ENCODE measurements around the gene PREX1. TPM values are rescaled to one million over a fixed set of nuclear protein-coding genes. Genes with fewer than 3 reads are reported as not detected.
"Not testable (repeated sequence)": the region's sequence is repeated elsewhere in the genome, so short reads cannot be mapped to it uniquely, and the experiment has no call there.

PREX1 gene
- total RNA-seq, 1 experiment from 2014 or later = 0.10 TPM

- DNase-seq (ENCODE audit: extremely low read depth, low read depth) = no peak
These were observed 13.2 kb downstream of the PREX1 start for GRCh38 chr20:48814633-48815032.

- no peak for DNase-seq (ENCODE audit: extremely low read depth, low read depth)
These were observed 13.8 kb downstream of the PREX1 start for GRCh38 chr20:48813930-48814546.

- DNase-seq (ENCODE audit: extremely low read depth, low read depth) = no peak
These were observed 14.4 kb downstream of the PREX1 start for GRCh38 chr20:48813446-48813747.

- DNase-seq (ENCODE audit: extremely low read depth, low read depth) = no peak
These were observed 15.0 kb downstream of the PREX1 start for GRCh38 chr20:48812600-48813445.

- not testable (repeated sequence) for DNase-seq (ENCODE audit: extremely low read depth, low read depth)
These were observed 15.7 kb downstream of the PREX1 start for GRCh38 chr20:48812114-48812513.

- DNase-seq (ENCODE audit: extremely low read depth, low read depth) = no peak
These were observed 18.1 kb downstream of the PREX1 start for GRCh38 chr20:48809673-48810072.

- no peak for DNase-seq (ENCODE audit: extremely low read depth, low read depth)
These were observed 19.3 kb downstream of the PREX1 start for GRCh38 chr20:48808382-48809034.

GRCh38 chr20:48807586-48808381 is 20.0 kb downstream of the PREX1 start:
- DNase-seq (ENCODE audit: extremely low read depth, low read depth) = no peak

- no peak for DNase-seq (ENCODE audit: extremely low read depth, low read depth)
These were observed 20.7 kb downstream of the PREX1 start for GRCh38 chr20:48807051-48807450.

GRCh38 chr20:48805716-48806115 is 22.1 kb downstream of the PREX1 start:
- no peak for DNase-seq (ENCODE audit: extremely low read depth, low read depth)

- DNase-seq (ENCODE audit: extremely low read depth, low read depth) = no peak
These were observed 22.5 kb downstream of the PREX1 start for GRCh38 chr20:48805286-48805685.

- DNase-seq (ENCODE audit: extremely low read depth, low read depth) = no peak
These were observed 23.4 kb downstream of the PREX1 start for GRCh38 chr20:48804300-48804980.

- no peak for DNase-seq (ENCODE audit: extremely low read depth, low read depth)
These were observed 24.4 kb downstream of the PREX1 start for GRCh38 chr20:48803176-48804053.

GRCh38 chr20:48802647-48803046 is 25.2 kb downstream of the PREX1 start:
- DNase-seq (ENCODE audit: extremely low read depth, low read depth) = no peak

- DNase-seq (ENCODE audit: extremely low read depth, low read depth) = no peak
These were observed 25.6 kb downstream of the PREX1 start for GRCh38 chr20:48802216-48802615.

- DNase-seq (ENCODE audit: extremely low read depth, low read depth) = no peak
These were observed 26.6 kb downstream of the PREX1 start for GRCh38 chr20:48801197-48801596.

GRCh38 chr20:48800177-48800576 is 27.6 kb downstream of the PREX1 start:
- no peak for DNase-seq (ENCODE audit: extremely low read depth, low read depth)

GRCh38 chr20:48799328-48800105 is 28.3 kb downstream of the PREX1 start:
- no peak for DNase-seq (ENCODE audit: extremely low read depth, low read depth)

All from NCI-H460 (cell line).